Kidney (tissue), 14 donors: ENCODE data around the gene RUNX1. TPM values are rescaled to one million over a fixed set of nuclear protein-coding genes. Genes with fewer than 3 reads are reported as not detected.

Source experiments
- DNase-seq, 5 donors: peaks; one replicate each; pipeline ENCODE4 v3.0.0-alpha.2; 2013 to 2020
- FAIRE-seq: peaks from 2 replicates; lab custom pipeline; 2012; peaks lifted over from hg19 to GRCh38; lab: Jason Lieb, UNC
- H3K27ac ChIP-seq, 2 donors: one replicate each; pipeline ENCODE4 v1.7.0; 2013; ENCODE audit warnings: low read depth in 2 of 2, low read length in 2 of 2, inconsistent platforms in 1 of 2
- H3K27me3 ChIP-seq: one replicate; pipeline ENCODE4 v1.7.1; 2013; ENCODE audit warnings: low read length, inconsistent platforms; ENCODE audit not compliant: control insufficient read depth, insufficient read depth
- H3K36me3 ChIP-seq, 3 donors: one replicate each; pipeline versions ENCODE4 v1.7.0 to v1.7.1; 2013; ENCODE audit warnings: low read length in 3 of 3, control low read depth in 1 of 3, inconsistent platforms in 1 of 3; ENCODE audit not compliant: insufficient read depth in 3 of 3, control insufficient read depth in 2 of 3
- H3K4me1 ChIP-seq, 3 donors: one replicate each; pipeline versions ENCODE4 v1.7.0 to v1.7.1; 2013; ENCODE audit warnings: low read length in 3 of 3, inconsistent platforms in 1 of 3, low read depth in 1 of 3; ENCODE audit not compliant: control insufficient read depth in 2 of 3, insufficient read depth in 2 of 3
- H3K4me3 ChIP-seq, 3 donors: one replicate each; pipeline versions ENCODE4 v1.7.0 to v1.8.1; 2013; ENCODE audit warnings: low read length in 3 of 3, control low read depth in 1 of 3, inconsistent platforms in 1 of 3
- H3K9ac ChIP-seq, 3 donors: one replicate each; pipeline versions ENCODE4 v1.7.0 to v1.7.1; 2013; ENCODE audit warnings: low read length in 3 of 3, control low read depth in 1 of 3, inconsistent platforms in 1 of 3
- H3K9me3 ChIP-seq, 3 donors: one replicate each; pipeline versions ENCODE4 v1.7.0 to v1.7.1; 2013; ENCODE audit warnings: low read length in 3 of 3, control low read depth in 1 of 3, inconsistent platforms in 1 of 3; ENCODE audit not compliant: control insufficient read depth in 2 of 3, insufficient read depth in 1 of 3
- CTCF ChIP-seq: IDR thresholded peaks from 3 replicates; pipeline ENCODE4 v1.5.1; 2012; ENCODE audit warnings: mild to moderate bottlenecking, moderate library complexity, borderline replicate concordance; ENCODE audit not compliant: insufficient read depth; ENCODE audit errors: extremely low read depth
- intact Hi-C: fragments of 100-400 bp; cut with DNase I; formaldehyde crosslinking; loops from one replicate; pipeline ENCODE4 v1.11.1; 2022
- polyA plus RNA-seq: library from polyadenylated mRNA; stranded (reverse); fragments of 350-450 nt; fragmentation: Illumina TruSeq; extraction: RNeasy Lipid Tissue Mini Kit (QIAGEN cat#74804); gene quantifications from one replicate; pipeline ENCODE4 v1.2.3, GENCODE V29; 2014; ENCODE audit warnings: low read depth, low replicate concordance; ENCODE audit not compliant: insufficient read depth
- total RNA-seq: library from RNA; stranded (reverse); fragmentation: NEBNext Ultra II Directional; extraction: Animal tissue kit (Norgen Biotek cat#: 25700); gene quantifications from one replicate; pipeline ENCODE4 v1.2.1, GENCODE V29; 2021
- donor health status: control.
- donor health status: control.
- donor health status: control.
- donor health status: control.
- donor health status: control.
- donor health status: DM: yes; HTN: yes; CAD: no.
- donor health status: Normal renal cell carcinoma (clear cell type).

The RUNX1 gene
- total and polyA plus RNA-seq, 2 donors from 2014 or later: 1.3 to 58.0 TPM

GRCh38 chr21:34878501-34878900, 170.6 kb downstream of the RUNX1 start:
- FAIRE-seq: no peak
- Histone ChIP-seq H3K9me3 (no peaks in the 10 kb centered on the region), H3K4me1 (peaks cover 0 to 4% (median 0%) of the 10 kb centered on the region in 3 donors), H3K4me3 (no peak overlapping the region), H3K27ac (no peak overlapping the region), H3K36me3 (no peaks in the 10 kb centered on the region), H3K27me3 (peaks cover 1% of the 10 kb centered on the region), H3K9ac (no peak overlapping the region)
- intact Hi-C loops: no loop called here
- TF ChIP-seq CTCF: no peak
- no peak for DNase-seq

GRCh38 chr21:34877485-34878128, 171.5 kb downstream of the RUNX1 start:
- H3K27me3 ChIP-seq: no peaks in the 10 kb centered on the region
- H3K9me3 ChIP-seq: no peaks in the 10 kb centered on the region
- peaks cover 0 to 4% (median 0%) of the 10 kb centered on the region in 3 donors for H3K4me1 ChIP-seq
- intact Hi-C loops: no loop called here
- no peaks in the 10 kb centered on the region for H3K36me3 ChIP-seq
- no peak for TF ChIP-seq CTCF
- no peak overlapping the region for H3K9ac ChIP-seq
- FAIRE-seq (no peak), DNase-seq (peak in 1 of 5 donors; percentile 90)
- no peak overlapping the region for H3K27ac ChIP-seq
- H3K4me3 ChIP-seq: no peak overlapping the region

- DNase-seq: no peak
- Histone ChIP-seq H3K27ac (no peak overlapping the region), H3K9me3 (no peaks in the 10 kb centered on the region), H3K36me3 (no peaks in the 10 kb centered on the region), H3K9ac (no peak overlapping the region), H3K4me1 (peaks cover 0 to 4% (median 0%) of the 10 kb centered on the region in 3 donors), H3K4me3 (no peak overlapping the region), H3K27me3 (no peaks in the 10 kb centered on the region)
- TF ChIP-seq CTCF: no peak
- intact Hi-C loops: no loop called here
- no peak for FAIRE-seq
These were observed 173.3 kb downstream of the RUNX1 start for GRCh38 chr21:34875830-34876229.
